ENCODE measurements around the gene FOXD3.

The FOXD3 gene

DNA sequence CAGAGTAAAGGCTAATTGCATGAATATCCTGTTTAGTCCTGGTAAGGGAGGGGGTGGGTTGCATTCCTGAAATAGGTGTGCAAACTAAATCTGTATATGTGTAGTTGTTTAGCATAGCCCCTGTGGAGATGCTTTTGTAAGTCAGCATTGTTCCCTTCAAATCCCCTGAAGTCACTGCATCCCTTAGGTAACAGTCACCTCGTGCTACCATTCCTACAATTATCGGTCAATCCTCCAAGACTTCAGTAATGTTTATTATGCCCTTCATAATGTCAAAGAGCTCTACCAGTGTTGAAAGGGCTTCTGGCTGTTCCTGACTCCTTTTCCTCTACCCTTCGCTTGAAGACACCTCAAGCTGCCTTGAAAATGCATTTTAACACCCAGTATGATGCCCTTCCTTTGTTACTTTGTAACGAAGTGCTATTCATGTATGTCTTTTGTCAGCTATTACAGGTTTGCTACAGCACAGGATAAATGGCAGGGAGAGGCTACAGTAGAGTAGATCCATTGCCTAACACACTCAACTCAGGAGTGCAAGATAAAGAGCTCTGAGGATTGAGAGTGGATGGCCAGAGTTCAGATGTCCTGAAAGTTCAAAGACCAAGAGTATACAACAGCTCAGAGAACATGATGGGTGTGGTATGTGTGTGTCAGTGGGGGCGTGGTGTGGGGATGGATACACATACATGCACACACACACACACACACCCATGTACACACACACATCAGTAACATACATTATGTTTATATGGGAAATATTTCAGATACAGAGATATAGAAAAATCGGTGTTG is 27.4 kb upstream of the FOXD3 start:
- Histone ChIP-seq H3K27me3 (no peaks in the 10 kb centered on the region), H3K4me1 (no peaks in the 10 kb centered on the region), H3K36me3 (no peaks in the 10 kb centered on the region), H3K4me3 (no peak overlapping the region), H3K27ac (no peak overlapping the region), H4K20me1 (no peaks in the 10 kb centered on the region), H3K9me3 (replicated peaks in 1 of 11) (peaks cover under 1 to 7% (median 6%) of the 10 kb centered on the region in 11 experiments; a peak in 18 of 22 replicates), H3K9ac (no peak overlapping the region), H3K4me2 (no peak overlapping the region)
- TF ChIP-seq Cebpa-rat (IDR thresholded peaks at IDR 0.05): no peak

DNA sequence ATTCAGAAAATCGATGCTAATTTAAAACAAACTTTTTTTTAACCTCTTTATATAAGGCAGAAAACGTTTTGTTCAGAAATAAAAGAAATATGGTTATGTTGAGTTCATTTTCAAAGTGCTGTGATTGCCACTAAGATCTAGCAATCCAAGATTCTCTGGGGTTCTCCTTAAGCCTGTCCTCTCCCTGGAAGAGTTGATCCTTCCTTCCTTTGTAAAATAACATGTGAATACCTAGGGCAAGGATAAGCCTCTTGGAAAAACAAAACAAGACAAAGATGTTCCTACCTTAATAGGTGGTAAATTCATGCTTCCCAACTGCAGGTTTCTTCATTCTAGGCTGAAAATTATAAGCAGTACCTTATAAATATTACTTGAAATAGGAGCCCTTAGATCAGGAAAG is 18.0 kb upstream of the FOXD3 start:
- no peak for TF ChIP-seq Cebpa-rat (IDR thresholded peaks at IDR 0.05)
- Histone ChIP-seq H3K9me3 (replicated peaks in 1 of 11) (peaks cover 12 to 25% (median 17%) of the 10 kb centered on the region in 11 experiments; a peak in 21 of 22 replicates), H3K27me3 (no peaks in the 10 kb centered on the region), H3K27ac (no peak overlapping the region), H3K36me3 (no peaks in the 10 kb centered on the region), H3K4me3 (no peak overlapping the region), H3K4me1 (no peaks in the 10 kb centered on the region), H4K20me1 (no peaks in the 10 kb centered on the region), H3K4me2 (no peak overlapping the region), H3K9ac (no peak overlapping the region)

- Histone ChIP-seq H3K27ac (no peak overlapping the region), H3K4me2 (no peak overlapping the region), H3K36me3 (no peaks in the 10 kb centered on the region), H3K27me3 (no peaks in the 10 kb centered on the region), H4K20me1 (no peaks in the 10 kb centered on the region), H3K4me3 (no peak overlapping the region), H3K9ac (no peak overlapping the region), H3K4me1 (no peaks in the 10 kb centered on the region), H3K9me3 (replicated peaks in 1 of 11) (peaks cover 12 to 25% (median 17%) of the 10 kb centered on the region in 11 experiments; a peak in 21 of 22 replicates)
- no peak for TF ChIP-seq Cebpa-rat (IDR thresholded peaks at IDR 0.05)
These were observed 17.3 kb upstream of the FOXD3 start for GRCh38 chr1:63305043-63305442.

- H3K9me3 ChIP-seq (replicated peaks in 1 of 11): peaks cover 12 to 25% (median 17%) of the 10 kb centered on the region in 11 experiments; a peak in 21 of 22 replicates
These were observed 15.1 kb upstream of the FOXD3 start for GRCh38 chr1:63307196-63307794.

DNA sequence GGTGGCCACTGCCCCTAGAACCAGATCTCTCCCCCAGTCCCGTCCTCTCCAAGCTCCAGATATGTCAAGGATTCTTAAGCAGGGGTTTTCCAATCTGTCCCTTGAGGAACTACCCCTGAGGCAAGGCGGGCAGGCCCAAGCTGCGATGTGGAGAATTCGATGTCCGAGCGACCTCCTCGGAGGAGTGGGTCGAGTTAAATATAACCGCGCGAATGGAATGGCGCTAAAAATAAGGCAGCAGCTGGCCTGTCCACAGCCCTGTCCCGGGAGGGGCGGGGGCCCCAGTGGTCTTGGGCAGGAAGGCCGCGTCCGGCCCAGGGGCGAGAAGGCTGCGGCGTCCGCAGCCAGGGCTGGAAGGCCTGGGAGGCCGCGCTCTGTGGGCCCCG is 5.8 kb upstream of the FOXD3 start:
- peak overlapping the region in 4 of 11 experiments; percentile 65 to 77 (median 74); a peak in 5 of 22 replicates for H3K4me2 ChIP-seq
- H3K36me3 ChIP-seq: no peaks in the 10 kb centered on the region
- peaks cover 59 to 70% (median 65%) of the 10 kb centered on the region in 11 experiments for H3K27me3 ChIP-seq
- peaks cover 0 to 17% (median 4%) of the 10 kb centered on the region in 10 experiments; a peak in 6 of 20 replicates for H3K4me1 ChIP-seq
- H4K20me1 ChIP-seq: peaks cover 0 to 19% (median 0%) of the 10 kb centered on the region in 11 experiments; a peak in 7 of 22 replicates
- peaks cover 43 to 55% (median 53%) of the 10 kb centered on the region in 11 experiments for H3K9me3 ChIP-seq (replicated peaks in 1 of 11)
- H3K27ac ChIP-seq: no peak overlapping the region
- no peak overlapping the region for H3K9ac ChIP-seq
- no peak for TF ChIP-seq Cebpa-rat (IDR thresholded peaks at IDR 0.05)
- H3K4me3 ChIP-seq: peak overlapping the region; percentile 45 to 69 (median 58); a peak in 12 of 20 replicates

More at GRCh38 chr1:63307196-63307794, 15.1 kb upstream of the FOXD3 start:
- no peak overlapping the region for H3K4me3 ChIP-seq
- no peak overlapping the region for H3K4me2 ChIP-seq
- H3K9ac ChIP-seq: no peak overlapping the region
- TF ChIP-seq Cebpa-rat (IDR thresholded peaks at IDR 0.05): no peak
- no peaks in the 10 kb centered on the region for H3K27me3 ChIP-seq
- H3K4me1 ChIP-seq: no peaks in the 10 kb centered on the region
- no peaks in the 10 kb centered on the region for H4K20me1 ChIP-seq
- no peaks in the 10 kb centered on the region for H3K36me3 ChIP-seq
- no peak overlapping the region for H3K27ac ChIP-seq

GRCh38 chr1:63316984-63317816 is 5.2 kb upstream of the FOXD3 start:
- H3K27ac ChIP-seq: no peak overlapping the region
- H3K4me2 ChIP-seq: peak overlapping the region; percentile 65 to 83 (median 75)
- no peak for TF ChIP-seq Cebpa-rat (IDR thresholded peaks at IDR 0.05)
- no peaks in the 10 kb centered on the region for H3K36me3 ChIP-seq
- peaks cover 0 to 20% (median 4%) of the 10 kb centered on the region in 10 experiments; a peak in 6 of 20 replicates for H3K4me1 ChIP-seq
- H3K9ac ChIP-seq: peak overlapping the region in 4 of 11 experiments; percentile 18 to 49 (median 34); a peak in 5 of 22 replicates
- H3K4me3 ChIP-seq: peak overlapping the region; percentile 45 to 69 (median 58)
- peaks cover 0 to 19% (median 0%) of the 10 kb centered on the region in 11 experiments; a peak in 7 of 22 replicates for H4K20me1 ChIP-seq
- H3K9me3 ChIP-seq (replicated peaks in 1 of 11): peaks cover 49 to 61% (median 59%) of the 10 kb centered on the region in 11 experiments
- peaks cover 65 to 76% (median 71%) of the 10 kb centered on the region in 11 experiments for H3K27me3 ChIP-seq

- H3K4me1 ChIP-seq: peaks cover 0 to 20% (median 5%) of the 10 kb centered on the region in 10 experiments; a peak in 7 of 20 replicates
- H3K27me3 ChIP-seq: peaks cover 71 to 82% (median 77%) of the 10 kb centered on the region in 11 experiments
- H3K27ac ChIP-seq: no peak overlapping the region
- TF ChIP-seq Cebpa-rat (IDR thresholded peaks at IDR 0.05): no peak
- no peaks in the 10 kb centered on the region for H3K36me3 ChIP-seq
- H3K9me3 ChIP-seq (replicated peaks in 1 of 11): peaks cover 54 to 67% (median 65%) of the 10 kb centered on the region in 11 experiments
- peak overlapping the region; percentile 65 to 83 (median 75) for H3K4me2 ChIP-seq
- peak overlapping the region; percentile 45 to 69 (median 58) for H3K4me3 ChIP-seq
- 0 out of 22 replicates have a peak overlapping the region, but pooled peaks of 2 of the 11 experiments have one; percentile 20 to 48 for H3K9ac ChIP-seq
- H4K20me1 ChIP-seq: peaks cover 0 to 19% (median 0%) of the 10 kb centered on the region in 11 experiments; a peak in 7 of 22 replicates
These were observed 4.6 kb upstream of the FOXD3 start for GRCh38 chr1:63317817-63318152.

DNA sequence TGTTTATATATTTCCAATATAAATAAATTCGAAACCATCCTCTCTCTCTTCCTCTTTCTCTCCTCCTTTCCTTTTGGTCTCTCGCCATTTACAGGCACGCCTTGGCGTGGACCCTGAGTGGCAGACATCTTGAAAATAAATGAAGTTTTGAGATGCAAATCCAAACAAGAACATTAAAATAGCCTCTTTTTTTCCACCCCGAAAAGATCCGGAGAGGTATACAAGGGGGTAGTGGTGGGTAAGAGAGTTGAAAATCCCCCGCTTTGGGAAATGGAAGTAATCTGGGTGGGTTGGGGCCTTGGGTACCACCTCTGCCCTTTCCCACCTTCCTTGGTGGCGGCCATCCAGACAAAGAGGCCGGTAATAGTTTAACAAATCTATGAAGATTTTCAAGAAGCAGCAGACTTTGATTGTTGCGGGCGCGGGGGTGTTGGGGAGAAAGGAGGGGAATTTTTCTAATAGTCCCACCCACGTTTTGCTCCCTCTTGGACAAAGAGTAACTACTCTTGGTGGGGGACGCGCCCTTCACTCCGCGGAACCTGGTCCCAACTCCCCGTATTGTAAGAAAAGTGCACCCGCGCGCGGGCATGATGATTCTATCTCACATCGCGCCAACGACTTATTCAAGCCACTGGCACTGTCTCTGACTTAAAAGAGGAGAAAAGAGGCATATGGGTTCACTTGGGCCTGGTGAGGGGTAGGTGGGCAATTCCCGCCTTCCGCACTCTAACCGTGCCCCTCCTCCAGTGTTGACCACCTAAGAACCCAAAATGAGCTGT is 4.0 kb upstream of the FOXD3 start:
- Histone ChIP-seq H3K4me3 (peak overlapping the region in 4 of 10 experiments; percentile 56 to 63 (median 59); a peak in 6 of 20 replicates), H3K9ac (no peak overlapping the region)
- TF ChIP-seq Cebpa-rat (IDR thresholded peaks at IDR 0.05): no peak

More for the DNA sequence above, 4.0 kb upstream of the FOXD3 start:
- Histone ChIP-seq H3K27ac (no peak overlapping the region), H3K27me3 (peaks cover 77 to 88% (median 83%) of the 10 kb centered on the region in 11 experiments), H3K36me3 (peaks cover 0 to 3% (median 0%) of the 10 kb centered on the region in 11 experiments; a peak in 1 of 22 replicates), H3K4me2 (peak overlapping the region in 4 of 11 experiments; percentile 75 to 83 (median 76); a peak in 7 of 22 replicates), H3K9me3 (replicated peaks in 1 of 11) (peaks cover 61 to 73% (median 71%) of the 10 kb centered on the region in 11 experiments), H3K4me1 (peaks cover 0 to 20% (median 5%) of the 10 kb centered on the region in 10 experiments; a peak in 7 of 20 replicates), H4K20me1 (peaks cover 0 to 25% (median 0%) of the 10 kb centered on the region in 11 experiments; a peak in 7 of 22 replicates)
